Smooth muscle cell of the umbilical artery (primary cell): Measurements from ENCODE around the gene C9orf40. TPM values are rescaled to one million over a fixed set of nuclear protein-coding genes. Genes with fewer than 3 reads are reported as not detected.

Experiments used
- total RNA-seq: library from RNA; depleted of rRNA; stranded (reverse); fragments of >200 nt; gene quantifications from 2 replicates; pipeline ENCODE4 v1.2.3, GENCODE V29; 2014

The C9orf40 gene, protein sequence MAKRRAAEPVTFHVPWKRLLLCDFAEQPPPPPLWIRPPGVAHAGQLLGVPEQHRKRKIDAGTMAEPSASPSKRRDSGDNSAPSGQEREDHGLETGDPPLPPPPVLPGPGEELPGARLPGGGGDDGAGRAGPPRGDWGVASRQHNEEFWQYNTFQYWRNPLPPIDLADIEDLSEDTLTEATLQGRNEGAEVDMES
- total RNA-seq, result 3.0 and 5.4 TPM in 2 replicates

DNA sequence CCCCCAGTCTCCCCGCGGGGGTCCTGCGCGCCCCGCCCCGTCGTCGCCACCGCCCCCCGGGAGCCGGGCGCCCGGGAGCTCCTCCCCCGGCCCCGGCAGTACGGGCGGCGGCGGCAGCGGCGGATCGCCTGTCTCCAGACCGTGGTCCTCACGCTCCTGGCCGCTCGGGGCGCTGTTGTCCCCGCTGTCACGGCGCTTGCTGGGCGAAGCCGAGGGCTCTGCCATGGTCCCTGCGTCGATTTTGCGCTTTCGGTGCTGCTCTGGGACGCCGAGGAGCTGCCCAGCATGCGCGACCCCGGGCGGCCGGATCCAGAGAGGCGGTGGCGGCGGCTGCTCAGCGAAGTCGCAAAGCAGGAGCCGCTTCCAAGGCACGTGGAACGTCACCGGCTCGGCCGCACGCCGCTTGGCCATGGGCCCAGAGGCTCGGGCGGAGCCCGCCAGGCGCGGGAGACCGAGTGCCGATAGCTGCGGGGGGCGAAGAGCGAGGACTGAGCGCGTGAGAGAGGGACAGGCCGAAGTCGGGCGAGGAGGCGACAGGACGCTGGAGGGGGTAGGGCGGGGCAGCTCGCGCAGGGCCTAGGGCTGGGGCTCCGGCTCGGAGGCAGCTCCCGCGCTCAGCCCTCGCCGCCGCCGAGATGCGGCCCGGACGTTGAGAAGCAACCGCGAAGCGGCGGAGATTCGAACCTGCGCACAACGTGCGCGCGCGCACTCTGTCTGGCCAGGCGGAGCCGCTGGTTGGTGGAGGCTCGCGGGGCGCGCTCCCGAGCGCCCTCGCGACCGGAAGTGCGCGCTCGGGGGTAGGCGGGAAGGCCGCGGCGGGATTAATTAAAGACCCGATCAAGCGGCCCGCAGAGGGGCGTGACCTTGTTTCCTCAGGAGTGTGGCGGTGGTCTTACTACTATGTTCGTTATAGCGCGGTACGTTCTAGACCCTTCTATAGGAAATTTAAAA lies at the start of gene C9orf40:
TSS of gene C9orf40 (minus strand) at position 712 of the 951 bp plus-strand sequence. CDS start at position 411, 301 bp downstream.

Other genes with a start within 250 kb of the C9orf40 start
- gene TRPM6, start 65.0 kb downstream of the C9orf40 start, total RNA-seq, result 0.09 TPM in 1 of 2 replicates, not detected in the other
- gene CARNMT1, start 75.4 kb upstream of the C9orf40 start, total RNA-seq, result 44.2 and 49.5 TPM in 2 replicates
- gene NMRK1, start 135.2 kb upstream of the C9orf40 start, total RNA-seq, result 20.2 and 21.2 TPM in 2 replicates
- 42.5 and 46.6 TPM in 2 replicates for gene OSTF1, start 135.6 kb upstream of the C9orf40 start, total RNA-seq